GM12801 (cell line): ENCODE measurements around the gene SPC25.

Source experiments
- CTCF ChIP-seq: IDR thresholded peaks from one replicate; pipeline ENCODE4 v1.5.1; 2011; ENCODE audit warnings: control low read depth; ENCODE audit not compliant: insufficient read length; ENCODE audit errors: extremely low read depth

Gene SPC25

GRCh38 chr2:168850846-168851245 is 39.4 kb downstream of the SPC25 start:
- no peak for TF ChIP-seq CTCF

- no peak for TF ChIP-seq CTCF
Measured at GRCh38 chr2:168849610-168850009, 40.6 kb downstream of the SPC25 start.

- no peak for TF ChIP-seq CTCF
Measured at GRCh38 chr2:168848225-168848624, 42.0 kb downstream of the SPC25 start.

- no peak for TF ChIP-seq CTCF
Measured at GRCh38 chr2:168843253-168843652, 47.0 kb downstream of the SPC25 start.

GRCh38 chr2:168841445-168841844 is 48.8 kb downstream of the SPC25 start:
- TF ChIP-seq CTCF: no peak

- TF ChIP-seq CTCF: no peak
Measured at GRCh38 chr2:168835969-168836368, 54.3 kb downstream of the SPC25 start.

- TF ChIP-seq CTCF: no peak
Measured at GRCh38 chr2:168831662-168832061, 58.6 kb downstream of the SPC25 start.

- no peak for TF ChIP-seq CTCF
Measured at GRCh38 chr2:168830958-168831357, 59.3 kb downstream of the SPC25 start.
